Upper lobe of right lung (tissue), 1 donor: ENCODE results near the gene SUCO. TPM values are rescaled to one million over a fixed set of nuclear protein-coding genes. Genes with fewer than 3 reads are reported as not detected.
A peak's percentile ranks its signal among the peaks of the same experiment; 100 is the strongest.

Source experiments
- ATAC-seq: fragments of 200-7000 bp; cut with Tn5 transposase; one replicate; pipeline ENCODE4 v1.9.1; 2020; ENCODE audit warnings: mild to moderate bottlenecking, moderate library complexity
- DNase-seq: peaks from one replicate; pipeline ENCODE4 v3.0.0-alpha.2; 2020
- H3K27ac ChIP-seq: fragments of 200-600 bp; one replicate; pipeline ENCODE4 v1.8.0; 2022
- H3K27me3 ChIP-seq: fragments of 200-600 bp; one replicate; pipeline ENCODE4 v1.8.0; 2022; ENCODE audit warnings: mild to moderate bottlenecking
- H3K36me3 ChIP-seq: fragments of 200-600 bp; one replicate; pipeline ENCODE4 v1.8.0; 2022
- H3K4me1 ChIP-seq: fragments of 200-600 bp; one replicate; pipeline ENCODE4 v1.8.0; 2022
- H3K4me3 ChIP-seq: fragments of 200-600 bp; one replicate; pipeline ENCODE4 v1.8.0; 2022; ENCODE audit warnings: mild to moderate bottlenecking
- H3K9me3 ChIP-seq: fragments of 200-600 bp; one replicate; pipeline ENCODE4 v1.8.0; 2022
- intact Hi-C: fragments of 100-400 bp; cut with DNase I; formaldehyde crosslinking; loops from one replicate; pipeline ENCODE4 v1.11.0; 2022
- long read RNA-seq: library from polyadenylated mRNA; unstranded; transcript quantifications from one replicate; pipeline ENCODE4 v2.0.0, GENCODE V29; 2021
- total RNA-seq: library from RNA; stranded (reverse); fragmentation: NEBNext Ultra II Directional; extraction: Animal tissue kit (Norgen Biotek cat#: 25700); gene quantifications from one replicate; pipeline ENCODE4 v1.2.1, GENCODE V29; 2021
- TF ChIP-seq, protein P1 (sequence below): fragments of 200-600 bp; IDR thresholded peaks from one replicate; pipeline ENCODE4 v1.8.0; 2022; ENCODE audit warnings: antibody characterized with exemption
- donor health status: DM: no; HTN: yes; CAD: no; lungs with severe emphysema.

SUCO gene, protein sequence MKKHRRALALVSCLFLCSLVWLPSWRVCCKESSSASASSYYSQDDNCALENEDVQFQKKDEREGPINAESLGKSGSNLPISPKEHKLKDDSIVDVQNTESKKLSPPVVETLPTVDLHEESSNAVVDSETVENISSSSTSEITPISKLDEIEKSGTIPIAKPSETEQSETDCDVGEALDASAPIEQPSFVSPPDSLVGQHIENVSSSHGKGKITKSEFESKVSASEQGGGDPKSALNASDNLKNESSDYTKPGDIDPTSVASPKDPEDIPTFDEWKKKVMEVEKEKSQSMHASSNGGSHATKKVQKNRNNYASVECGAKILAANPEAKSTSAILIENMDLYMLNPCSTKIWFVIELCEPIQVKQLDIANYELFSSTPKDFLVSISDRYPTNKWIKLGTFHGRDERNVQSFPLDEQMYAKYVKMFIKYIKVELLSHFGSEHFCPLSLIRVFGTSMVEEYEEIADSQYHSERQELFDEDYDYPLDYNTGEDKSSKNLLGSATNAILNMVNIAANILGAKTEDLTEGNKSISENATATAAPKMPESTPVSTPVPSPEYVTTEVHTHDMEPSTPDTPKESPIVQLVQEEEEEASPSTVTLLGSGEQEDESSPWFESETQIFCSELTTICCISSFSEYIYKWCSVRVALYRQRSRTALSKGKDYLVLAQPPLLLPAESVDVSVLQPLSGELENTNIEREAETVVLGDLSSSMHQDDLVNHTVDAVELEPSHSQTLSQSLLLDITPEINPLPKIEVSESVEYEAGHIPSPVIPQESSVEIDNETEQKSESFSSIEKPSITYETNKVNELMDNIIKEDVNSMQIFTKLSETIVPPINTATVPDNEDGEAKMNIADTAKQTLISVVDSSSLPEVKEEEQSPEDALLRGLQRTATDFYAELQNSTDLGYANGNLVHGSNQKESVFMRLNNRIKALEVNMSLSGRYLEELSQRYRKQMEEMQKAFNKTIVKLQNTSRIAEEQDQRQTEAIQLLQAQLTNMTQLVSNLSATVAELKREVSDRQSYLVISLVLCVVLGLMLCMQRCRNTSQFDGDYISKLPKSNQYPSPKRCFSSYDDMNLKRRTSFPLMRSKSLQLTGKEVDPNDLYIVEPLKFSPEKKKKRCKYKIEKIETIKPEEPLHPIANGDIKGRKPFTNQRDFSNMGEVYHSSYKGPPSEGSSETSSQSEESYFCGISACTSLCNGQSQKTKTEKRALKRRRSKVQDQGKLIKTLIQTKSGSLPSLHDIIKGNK (N-terminal part only)
- total RNA-seq, result 34.1 TPM
- long read RNA-seq, partial matches to known transcripts, result 6 of 32 reads
- long read RNA-seq, other reads (novel, unspliced or antisense), result 26 of 32 reads

DNA sequence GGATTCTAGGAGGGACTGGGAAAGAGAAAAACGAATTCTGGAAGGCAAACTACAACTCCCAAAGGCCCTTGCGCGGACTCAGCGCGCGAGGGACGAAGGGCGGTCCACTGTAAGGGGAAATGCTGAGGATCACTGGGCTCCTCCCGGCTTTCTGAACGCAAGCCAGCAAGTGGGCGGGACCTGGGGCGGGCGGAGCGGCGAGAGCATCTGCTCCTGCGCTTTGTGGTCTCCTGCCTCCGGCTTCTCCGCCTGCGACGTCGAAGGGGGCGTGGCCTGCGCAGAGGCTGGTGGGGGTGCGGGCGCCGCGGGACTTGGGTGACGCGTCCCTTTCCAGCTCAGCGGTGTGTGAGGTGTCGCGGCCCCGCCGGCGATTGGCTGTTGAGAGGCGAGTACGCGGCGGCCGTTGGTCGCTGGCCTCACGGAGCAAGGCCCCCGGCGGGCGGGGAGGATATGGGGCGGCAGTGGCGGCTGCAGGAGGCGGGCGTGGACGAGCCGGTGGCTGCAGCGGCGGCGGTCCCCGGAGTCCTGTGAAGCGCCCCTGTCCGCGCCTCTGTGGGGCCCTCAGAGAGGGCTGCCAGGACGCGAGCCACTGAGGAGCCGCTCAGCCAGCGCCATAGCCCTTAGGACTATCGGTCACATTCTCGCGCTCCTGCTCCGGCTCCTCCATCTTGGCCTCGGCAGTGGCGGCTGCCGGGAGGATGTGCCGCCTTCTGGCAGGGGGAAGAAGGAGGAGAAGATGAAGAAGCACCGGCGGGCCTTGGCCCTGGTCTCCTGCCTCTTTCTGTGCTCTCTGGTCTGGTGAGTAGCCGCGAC, at the start of gene SUCO:
Gene SUCO, plus strand, starts transcription at position 451 of the 813 bp plus-strand sequence. Its CDS starts 286 bp downstream, at position 737.
- TF ChIP-seq, protein P1, sequence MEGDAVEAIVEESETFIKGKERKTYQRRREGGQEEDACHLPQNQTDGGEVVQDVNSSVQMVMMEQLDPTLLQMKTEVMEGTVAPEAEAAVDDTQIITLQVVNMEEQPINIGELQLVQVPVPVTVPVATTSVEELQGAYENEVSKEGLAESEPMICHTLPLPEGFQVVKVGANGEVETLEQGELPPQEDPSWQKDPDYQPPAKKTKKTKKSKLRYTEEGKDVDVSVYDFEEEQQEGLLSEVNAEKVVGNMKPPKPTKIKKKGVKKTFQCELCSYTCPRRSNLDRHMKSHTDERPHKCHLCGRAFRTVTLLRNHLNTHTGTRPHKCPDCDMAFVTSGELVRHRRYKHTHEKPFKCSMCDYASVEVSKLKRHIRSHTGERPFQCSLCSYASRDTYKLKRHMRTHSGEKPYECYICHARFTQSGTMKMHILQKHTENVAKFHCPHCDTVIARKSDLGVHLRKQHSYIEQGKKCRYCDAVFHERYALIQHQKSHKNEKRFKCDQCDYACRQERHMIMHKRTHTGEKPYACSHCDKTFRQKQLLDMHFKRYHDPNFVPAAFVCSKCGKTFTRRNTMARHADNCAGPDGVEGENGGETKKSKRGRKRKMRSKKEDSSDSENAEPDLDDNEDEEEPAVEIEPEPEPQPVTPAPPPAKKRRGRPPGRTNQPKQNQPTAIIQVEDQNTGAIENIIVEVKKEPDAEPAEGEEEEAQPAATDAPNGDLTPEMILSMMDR, result peak; percentile 13
- H3K27ac ChIP-seq, result peak within 1 kb of the TSS; percentile 99

DNA sequence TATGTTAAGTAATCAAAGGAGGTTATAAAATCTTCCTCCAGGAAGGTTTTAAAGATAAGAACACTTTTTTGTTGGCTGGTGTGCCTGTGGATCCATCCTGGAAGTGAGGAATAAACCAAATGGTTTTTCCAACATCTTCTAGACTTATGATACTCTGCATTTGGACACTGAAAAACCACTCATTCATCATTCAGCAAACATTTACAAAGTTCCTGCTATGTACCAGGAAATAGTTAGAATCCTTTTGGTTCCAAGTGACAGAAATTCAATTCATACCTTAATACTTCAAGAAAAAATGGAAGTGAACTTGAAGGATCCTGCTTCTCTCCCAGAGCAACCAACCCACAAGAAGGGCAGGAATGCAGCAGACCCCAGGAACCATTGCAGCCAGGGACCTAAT, 49.5 kb upstream of the SUCO start:
- no peak for ATAC-seq
- DNase-seq, result no peak
- Histone ChIP-seq H3K4me1 (no peaks in the 10 kb centered on the region), H3K9me3 (no peaks in the 10 kb centered on the region), H3K27me3 (no peaks in the 10 kb centered on the region), H3K4me3 (no peak overlapping the region), H3K27ac (no peak overlapping the region), H3K36me3 (no peaks in the 10 kb centered on the region)
- TF ChIP-seq, protein P1, result no peak
- intact Hi-C loops, result no loop called here

More for the DNA sequence above, at the start of gene SUCO:
- H3K9me3 ChIP-seq, result no peaks in the 10 kb centered on the region
- peaks cover 28% of the 10 kb centered on the region for H3K4me1 ChIP-seq
- ATAC-seq, result peak; percentile 97
- H3K27me3 ChIP-seq, result no peaks in the 10 kb centered on the region
- intact Hi-C loops, result no loop called here
- peak; percentile 100 for DNase-seq
- peak within 1 kb of the TSS; percentile 93 for H3K4me3 ChIP-seq
- H3K36me3 ChIP-seq, result no peaks in the 10 kb centered on the region

- H3K4me3 ChIP-seq, result no peak overlapping the region
- intact Hi-C loops, result no loop called here
- H3K4me1 ChIP-seq, result no peaks in the 10 kb centered on the region
- H3K36me3 ChIP-seq, result no peaks in the 10 kb centered on the region
- DNase-seq (no peak), ATAC-seq (no peak)
- no peaks in the 10 kb centered on the region for H3K27me3 ChIP-seq
- no peak overlapping the region for H3K27ac ChIP-seq
- TF ChIP-seq, protein P1, result no peak
- no peaks in the 10 kb centered on the region for H3K9me3 ChIP-seq
These were observed 48.7 kb upstream of the SUCO start for GRCh38 chr1:172484252-172484651.

GRCh38 chr1:172485626-172486025, 47.3 kb upstream of the SUCO start:
- no peak for ATAC-seq
- DNase-seq, result no peak
- intact Hi-C loops, result no loop called here
- TF ChIP-seq, protein P1, result no peak
- Histone ChIP-seq H3K4me3 (no peak overlapping the region), H3K36me3 (no peaks in the 10 kb centered on the region), H3K27ac (no peak overlapping the region), H3K9me3 (no peaks in the 10 kb centered on the region), H3K27me3 (no peaks in the 10 kb centered on the region), H3K4me1 (no peaks in the 10 kb centered on the region)
